NT2/D1 (cell line): Measurements from ENCODE around the gene SLC35G6.

ENCODE experiments used
- DNase-seq: peaks from one replicate; pipeline ENCODE4 v3.0.0-alpha.2; 2011; ENCODE audit warnings: low read depth, low spot score
- H3K27me3 ChIP-seq: 2 replicates; pipeline ENCODE4 v1.6.0; 2011; ENCODE audit warnings: mild to moderate bottlenecking; ENCODE audit not compliant: insufficient read length, insufficient read depth
- H3K36me3 ChIP-seq: 2 replicates; pipeline ENCODE4 v1.6.1; 2011; ENCODE audit warnings: mild to moderate bottlenecking, low read length, mixed read lengths; ENCODE audit not compliant: insufficient read depth, insufficient read length
- H3K4me1 ChIP-seq: 2 replicates; pipeline ENCODE4 v1.5.1; 2011; ENCODE audit not compliant: insufficient read depth, insufficient read length
- H3K4me3 ChIP-seq: 2 replicates; pipeline ENCODE4 v1.5.1; 2011; ENCODE audit warnings: low read depth; ENCODE audit not compliant: insufficient read length
- H3K9ac ChIP-seq: 2 replicates; pipeline ENCODE4 v1.6.0; 2011; ENCODE audit warnings: low read depth; ENCODE audit not compliant: insufficient read length
- H3K9me3 ChIP-seq: 2 replicates; pipeline ENCODE4 v1.5.1; 2011; ENCODE audit warnings: mild to moderate bottlenecking, low read length; ENCODE audit not compliant: insufficient read depth
- SUZ12 ChIP-seq: IDR thresholded peaks from 2 replicates; pipeline ENCODE4 v1.6.1; 2011; ENCODE audit not compliant: insufficient read length, insufficient read depth; ENCODE audit errors: extremely low read depth
- YY1 ChIP-seq: IDR thresholded peaks from 2 replicates; pipeline ENCODE4 v1.6.1; 2011; ENCODE audit not compliant: insufficient read length, insufficient read depth
- ZNF274 ChIP-seq: IDR thresholded peaks from 2 replicates; pipeline ENCODE4 v1.6.1; 2011; ENCODE audit warnings: mild to moderate bottlenecking, low read depth, low read length

The SLC35G6 gene

DNA sequence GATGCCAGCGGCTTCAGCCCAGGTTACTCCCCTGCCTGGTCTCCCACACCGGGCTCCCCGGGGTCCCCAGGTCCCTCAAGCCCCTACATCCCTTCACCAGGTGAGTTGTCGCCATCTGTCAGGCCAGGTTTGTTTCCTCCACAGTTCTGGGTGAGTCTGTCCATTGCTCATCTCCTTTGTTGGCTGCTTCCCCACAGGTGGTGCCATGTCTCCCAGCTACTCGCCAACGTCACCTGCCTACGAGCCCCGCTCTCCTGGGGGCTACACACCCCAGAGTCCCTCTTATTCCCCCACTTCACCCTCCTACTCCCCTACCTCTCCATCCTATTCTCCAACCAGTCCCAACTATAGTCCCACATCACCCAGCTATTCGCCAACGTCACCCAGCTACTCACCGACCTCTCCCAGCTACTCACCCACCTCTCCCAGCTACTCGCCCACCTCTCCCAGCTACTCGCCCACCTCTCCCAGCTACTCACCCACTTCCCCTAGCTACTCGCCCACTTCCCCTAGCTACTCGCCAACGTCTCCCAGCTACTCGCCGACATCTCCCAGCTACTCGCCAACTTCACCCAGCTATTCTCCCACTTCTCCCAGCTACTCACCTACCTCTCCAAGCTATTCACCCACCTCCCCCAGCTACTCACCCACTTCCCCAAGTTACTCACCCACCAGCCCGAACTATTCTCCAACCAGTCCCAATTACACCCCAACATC lies 31.7 kb downstream of the SLC35G6 start:
- H3K4me1 ChIP-seq, result no peaks in the 10 kb centered on the region
- H3K9me3 ChIP-seq, result no peaks in the 10 kb centered on the region
- TF ChIP-seq ZNF274, result no peak
- TF ChIP-seq YY1, result no peak
- TF ChIP-seq SUZ12, result no peak
- no peak overlapping the region for H3K9ac ChIP-seq
- no peak overlapping the region for H3K4me3 ChIP-seq
- peaks cover 72% of the 10 kb centered on the region for H3K36me3 ChIP-seq
- no peak for DNase-seq
- no peaks in the 10 kb centered on the region for H3K27me3 ChIP-seq

DNA sequence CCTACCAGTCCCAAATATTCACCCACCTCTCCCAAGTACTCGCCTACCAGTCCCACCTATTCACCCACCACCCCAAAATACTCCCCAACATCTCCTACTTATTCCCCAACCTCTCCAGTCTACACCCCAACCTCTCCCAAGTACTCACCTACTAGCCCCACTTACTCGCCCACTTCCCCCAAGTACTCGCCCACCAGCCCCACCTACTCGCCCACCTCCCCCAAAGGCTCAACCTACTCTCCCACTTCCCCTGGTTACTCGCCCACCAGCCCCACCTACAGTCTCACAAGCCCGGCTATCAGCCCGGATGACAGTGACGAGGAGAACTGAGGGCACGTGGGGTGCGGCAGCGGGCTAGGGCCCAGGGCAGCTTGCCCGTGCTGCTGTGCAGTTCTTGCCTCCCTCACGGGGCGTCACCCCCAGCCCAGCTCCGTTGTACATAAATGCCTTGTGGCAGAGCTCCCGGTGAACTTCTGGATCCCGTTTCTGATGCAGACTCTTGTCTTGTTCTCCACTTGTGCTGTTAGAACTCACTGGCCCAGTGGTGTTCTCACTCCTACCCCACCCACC lies 32.7 kb downstream of the SLC35G6 start:
- TF ChIP-seq ZNF274 (no peak), YY1 (no peak), SUZ12 (no peak)
- no peaks in the 10 kb centered on the region for H3K9me3 ChIP-seq
- H3K27me3 ChIP-seq, result no peaks in the 10 kb centered on the region
- H3K4me3 ChIP-seq, result no peak overlapping the region
- H3K9ac ChIP-seq, result no peak overlapping the region
- H3K4me1 ChIP-seq, result no peaks in the 10 kb centered on the region
- peaks cover 63% of the 10 kb centered on the region for H3K36me3 ChIP-seq
- no peak for DNase-seq

- H3K36me3 ChIP-seq, result peaks cover 43% of the 10 kb centered on the region
- no peaks in the 10 kb centered on the region for H3K9me3 ChIP-seq
- no peak overlapping the region for H3K4me3 ChIP-seq
- TF ChIP-seq SUZ12, result no peak
- H3K9ac ChIP-seq, result no peak overlapping the region
- no peaks in the 10 kb centered on the region for H3K27me3 ChIP-seq
- no peaks in the 10 kb centered on the region for H3K4me1 ChIP-seq
- no peak for DNase-seq
These were observed 34.8 kb downstream of the SLC35G6 start for GRCh38 chr17:7515911-7516610.

- no peak overlapping the region for H3K9ac ChIP-seq
- peak; percentile 25 for DNase-seq
- no peak overlapping the region for H3K4me3 ChIP-seq
- no peaks in the 10 kb centered on the region for H3K27me3 ChIP-seq
- peaks cover 13% of the 10 kb centered on the region; the same call in 1 of the 2 replicates for H3K9me3 ChIP-seq
- TF ChIP-seq SUZ12 (no peak), YY1 (no peak), ZNF274 (no peak)
- H3K4me1 ChIP-seq, result no peaks in the 10 kb centered on the region
- H3K36me3 ChIP-seq, result no peaks in the 10 kb centered on the region
These were observed 41.8 kb downstream of the SLC35G6 start for GRCh38 chr17:7523033-7523432.

DNA sequence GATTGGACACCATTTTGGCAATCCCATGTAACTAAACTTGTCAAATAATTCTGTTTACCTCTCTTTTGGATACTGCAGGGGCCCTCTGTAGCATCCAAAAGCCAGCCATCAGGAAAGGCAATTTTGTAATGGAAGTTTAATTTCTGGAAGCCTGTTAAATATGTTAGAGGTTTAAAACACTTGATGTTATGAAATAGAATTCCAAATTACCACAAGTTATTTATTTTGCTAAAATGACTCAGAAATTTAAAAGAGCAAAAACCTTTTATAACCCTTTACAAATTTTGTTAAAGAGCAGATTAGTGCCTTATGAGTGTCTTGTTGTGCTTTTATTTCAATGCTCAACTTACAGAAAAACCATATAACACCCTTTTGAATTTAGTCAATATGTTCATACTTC lies 47.6 kb downstream of the SLC35G6 start:
- no peak for DNase-seq
- no peak for TF ChIP-seq SUZ12
- TF ChIP-seq ZNF274, result no peak
- no peak for TF ChIP-seq YY1
- no peak overlapping the region for H3K9ac ChIP-seq

DNA sequence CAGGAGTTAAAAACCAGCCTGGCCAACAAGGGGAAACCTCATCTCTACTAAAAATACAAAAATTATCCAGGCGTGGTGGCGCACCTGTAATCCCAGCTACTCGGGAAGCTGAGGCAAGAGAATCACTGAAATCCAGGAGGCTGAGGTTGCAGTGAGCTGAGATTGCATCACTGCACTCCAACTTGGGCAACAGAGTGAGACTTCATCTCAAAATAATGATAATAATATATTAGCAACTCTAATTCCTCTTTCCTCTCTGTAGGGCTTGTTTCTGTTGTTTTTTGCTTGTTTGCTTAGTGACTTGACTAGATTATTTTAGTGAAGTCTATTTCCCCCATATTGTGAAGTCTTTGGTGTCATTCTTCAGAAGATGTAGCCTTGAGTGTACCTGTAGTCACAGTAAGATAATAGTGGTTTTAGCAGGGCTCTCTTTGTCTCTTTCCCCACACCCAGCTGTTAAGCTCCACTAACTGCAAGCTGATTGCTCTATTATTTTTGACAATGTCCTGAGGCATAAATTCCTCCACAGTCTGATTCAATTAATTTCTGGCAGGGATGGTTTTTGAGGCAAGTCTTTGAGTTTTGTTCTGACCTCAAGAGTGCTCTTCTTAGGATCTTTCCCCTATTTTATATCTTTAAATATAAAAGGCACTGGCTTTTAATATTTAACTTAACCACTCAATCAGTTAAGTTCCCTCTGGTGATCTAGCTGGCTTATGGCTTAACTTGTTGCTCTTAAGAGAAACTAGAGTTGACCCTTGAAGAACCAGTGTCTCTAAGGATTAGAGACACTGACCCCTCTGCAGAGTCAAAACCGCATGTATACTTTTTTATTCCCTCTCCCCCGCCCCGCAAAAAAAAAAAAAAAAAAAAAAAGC lies 49.0 kb downstream of the SLC35G6 start:
- Histone ChIP-seq H3K4me1 (no peaks in the 10 kb centered on the region), H3K27me3 (no peaks in the 10 kb centered on the region), H3K9ac (no peak overlapping the region), H3K9me3 (peaks cover 26% of the 10 kb centered on the region; the same call in 1 of the 2 replicates), H3K36me3 (no peaks in the 10 kb centered on the region), H3K4me3 (no peak overlapping the region)
- DNase-seq, result no peak
- TF ChIP-seq SUZ12 (no peak), YY1 (no peak), ZNF274 (no peak)

More for the DNA sequence above, 47.6 kb downstream of the SLC35G6 start:
- H3K36me3 ChIP-seq, result no peaks in the 10 kb centered on the region
- H3K4me1 ChIP-seq, result no peaks in the 10 kb centered on the region
- no peaks in the 10 kb centered on the region for H3K27me3 ChIP-seq
- H3K4me3 ChIP-seq, result no peak overlapping the region
- peaks cover 26% of the 10 kb centered on the region; the same call in 1 of the 2 replicates for H3K9me3 ChIP-seq
